Activated naive CD4-positive, alpha-beta T cell treated with anti-CD3 and anti-CD28 coated beads, Interleukin-2, amount 50 U/mL, for 16 hours (primary cell): Measurements from ENCODE around the gene GAGE12D.
"Not testable (repeated sequence)": the region's sequence is repeated elsewhere in the genome, so short reads cannot be mapped to it uniquely, and the experiment has no call there.

Experiments
- DNase-seq: peaks from one replicate; pipeline ENCODE4 v3.0.0-alpha.2; 2020

Gene GAGE12D, protein sequence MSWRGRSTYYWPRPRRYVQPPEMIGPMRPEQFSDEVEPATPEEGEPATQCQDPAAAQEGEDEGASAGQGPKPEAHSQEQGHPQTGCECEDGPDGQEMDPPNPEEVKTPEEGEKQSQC

DNA sequence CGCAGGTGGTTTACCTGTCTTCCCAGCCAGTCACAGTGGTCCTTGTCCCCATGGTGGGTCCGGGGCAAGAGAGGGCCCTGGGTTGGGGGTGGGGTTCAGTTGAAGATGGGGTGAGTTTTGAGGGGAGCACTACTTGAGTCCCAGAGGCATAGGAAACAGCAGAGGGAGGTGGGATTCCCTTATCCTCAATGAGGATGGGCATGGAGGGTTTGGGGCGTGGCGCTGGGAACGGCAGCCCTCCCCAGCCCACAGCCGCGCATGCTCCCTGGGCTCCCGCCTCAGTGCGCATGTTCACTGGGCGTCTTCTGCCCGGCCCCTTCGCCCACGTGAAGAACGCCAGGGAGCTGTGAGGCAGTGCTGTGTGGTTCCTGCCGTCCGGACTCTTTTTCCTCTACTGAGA is at the start of gene GAGE12D:
TSS of gene GAGE12D (plus strand) at position 301 of the 400 bp plus-strand sequence. CDS start 1,155 bp downstream, outside the sequence.
- not testable (repeated sequence) for DNase-seq

DNA sequence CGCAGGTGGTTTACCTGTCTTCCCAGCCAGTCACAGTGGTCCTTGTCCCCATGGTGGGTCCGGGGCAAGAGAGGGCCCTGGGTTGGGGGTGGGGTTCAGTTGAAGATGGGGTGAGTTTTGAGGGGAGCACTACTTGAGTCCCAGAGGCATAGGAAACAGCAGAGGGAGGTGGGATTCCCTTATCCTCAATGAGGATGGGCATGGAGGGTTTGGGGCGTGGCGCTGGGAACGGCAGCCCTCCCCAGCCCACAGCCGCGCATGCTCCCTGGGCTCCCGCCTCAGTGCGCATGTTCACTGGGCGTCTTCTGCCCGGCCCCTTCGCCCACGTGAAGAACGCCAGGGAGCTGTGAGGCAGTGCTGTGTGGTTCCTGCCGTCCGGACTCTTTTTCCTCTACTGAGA is 9.7 kb upstream of the GAGE12D start, which contains the start of gene GAGE12C:
TSS of gene GAGE12C (plus strand) at position 301 of the 400 bp plus-strand sequence. CDS start 1,155 bp downstream, outside the sequence.
- DNase-seq = not testable (repeated sequence)

DNA sequence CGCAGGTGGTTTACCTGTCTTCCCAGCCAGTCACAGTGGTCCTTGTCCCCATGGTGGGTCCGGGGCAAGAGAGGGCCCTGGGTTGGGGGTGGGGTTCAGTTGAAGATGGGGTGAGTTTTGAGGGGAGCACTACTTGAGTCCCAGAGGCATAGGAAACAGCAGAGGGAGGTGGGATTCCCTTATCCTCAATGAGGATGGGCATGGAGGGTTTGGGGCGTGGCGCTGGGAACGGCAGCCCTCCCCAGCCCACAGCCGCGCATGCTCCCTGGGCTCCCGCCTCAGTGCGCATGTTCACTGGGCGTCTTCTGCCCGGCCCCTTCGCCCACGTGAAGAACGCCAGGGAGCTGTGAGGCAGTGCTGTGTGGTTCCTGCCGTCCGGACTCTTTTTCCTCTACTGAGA is 9.5 kb downstream of the GAGE12D start, which contains the start of gene GAGE12E:
TSS of gene GAGE12E (plus strand) at position 301 of the 400 bp plus-strand sequence. CDS start 1,155 bp downstream, outside the sequence.
- not testable (repeated sequence) for DNase-seq

DNA sequence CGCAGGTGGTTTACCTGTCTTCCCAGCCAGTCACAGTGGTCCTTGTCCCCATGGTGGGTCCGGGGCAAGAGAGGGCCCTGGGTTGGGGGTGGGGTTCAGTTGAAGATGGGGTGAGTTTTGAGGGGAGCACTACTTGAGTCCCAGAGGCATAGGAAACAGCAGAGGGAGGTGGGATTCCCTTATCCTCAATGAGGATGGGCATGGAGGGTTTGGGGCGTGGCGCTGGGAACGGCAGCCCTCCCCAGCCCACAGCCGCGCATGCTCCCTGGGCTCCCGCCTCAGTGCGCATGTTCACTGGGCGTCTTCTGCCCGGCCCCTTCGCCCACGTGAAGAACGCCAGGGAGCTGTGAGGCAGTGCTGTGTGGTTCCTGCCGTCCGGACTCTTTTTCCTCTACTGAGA is 19.0 kb downstream of the GAGE12D start, which contains the start of gene GAGE12F:
TSS of gene GAGE12F (plus strand) at position 301 of the 400 bp plus-strand sequence. CDS start 1,155 bp downstream, outside the sequence.
- DNase-seq = not testable (repeated sequence)

DNA sequence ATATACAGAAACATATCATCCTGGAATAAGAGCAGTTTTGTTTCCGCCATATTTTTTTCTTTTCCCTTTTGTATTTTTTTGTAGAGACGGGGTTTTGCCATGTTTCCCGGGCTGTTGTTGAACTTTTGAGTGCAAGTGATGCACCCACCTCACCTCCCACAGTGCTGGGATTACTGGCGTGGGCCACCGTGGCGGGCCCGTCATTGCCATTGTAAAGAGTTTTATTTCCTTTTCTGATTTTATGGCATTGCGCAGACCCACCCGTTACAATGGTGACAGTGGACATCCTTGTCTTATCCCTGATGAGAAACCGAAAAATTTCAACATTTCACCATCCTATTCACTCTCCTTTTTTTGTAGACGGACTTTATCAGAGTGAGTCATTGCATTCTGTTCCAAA is 27.2 kb downstream of the GAGE12D start:
- not testable (repeated sequence) for DNase-seq

DNA sequence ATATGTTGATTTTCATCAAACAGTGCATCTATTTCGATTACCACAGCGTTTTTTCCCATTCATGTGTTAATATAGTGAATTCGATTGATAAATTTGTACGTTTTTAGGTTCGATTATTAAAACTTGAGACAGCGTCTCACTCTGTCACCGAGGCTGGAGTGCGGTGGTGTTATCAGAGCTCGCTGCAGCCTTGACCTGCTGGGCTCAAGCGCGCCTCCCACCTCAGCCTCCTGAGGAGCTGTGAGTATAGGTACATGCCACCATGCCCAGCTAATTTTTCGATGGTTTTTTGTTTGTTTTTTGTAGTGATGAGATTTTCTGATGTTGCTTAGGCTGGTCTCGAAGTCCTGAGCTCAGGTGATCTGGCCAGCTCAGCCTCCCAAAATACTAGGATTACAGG is 27.6 kb downstream of the GAGE12D start:
- DNase-seq = not testable (repeated sequence)

DNA sequence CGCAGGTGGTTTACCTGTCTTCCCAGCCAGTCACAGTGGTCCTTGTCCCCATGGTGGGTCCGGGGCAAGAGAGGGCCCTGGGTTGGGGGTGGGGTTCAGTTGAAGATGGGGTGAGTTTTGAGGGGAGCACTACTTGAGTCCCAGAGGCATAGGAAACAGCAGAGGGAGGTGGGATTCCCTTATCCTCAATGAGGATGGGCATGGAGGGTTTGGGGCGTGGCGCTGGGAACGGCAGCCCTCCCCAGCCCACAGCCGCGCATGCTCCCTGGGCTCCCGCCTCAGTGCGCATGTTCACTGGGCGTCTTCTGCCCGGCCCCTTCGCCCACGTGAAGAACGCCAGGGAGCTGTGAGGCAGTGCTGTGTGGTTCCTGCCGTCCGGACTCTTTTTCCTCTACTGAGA is 28.6 kb downstream of the GAGE12D start, which contains the start of gene GAGE12G:
TSS of gene GAGE12G (plus strand) at position 301 of the 400 bp plus-strand sequence. CDS start 1,155 bp downstream, outside the sequence.
- DNase-seq = not testable (repeated sequence)

DNA sequence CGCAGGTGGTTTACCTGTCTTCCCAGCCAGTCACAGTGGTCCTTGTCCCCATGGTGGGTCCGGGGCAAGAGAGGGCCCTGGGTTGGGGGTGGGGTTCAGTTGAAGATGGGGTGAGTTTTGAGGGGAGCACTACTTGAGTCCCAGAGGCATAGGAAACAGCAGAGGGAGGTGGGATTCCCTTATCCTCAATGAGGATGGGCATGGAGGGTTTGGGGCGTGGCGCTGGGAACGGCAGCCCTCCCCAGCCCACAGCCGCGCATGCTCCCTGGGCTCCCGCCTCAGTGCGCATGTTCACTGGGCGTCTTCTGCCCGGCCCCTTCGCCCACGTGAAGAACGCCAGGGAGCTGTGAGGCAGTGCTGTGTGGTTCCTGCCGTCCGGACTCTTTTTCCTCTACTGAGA is 38.1 kb downstream of the GAGE12D start, which contains the start of gene GAGE12H:
TSS of gene GAGE12H (plus strand) at position 301 of the 400 bp plus-strand sequence. CDS start 1,155 bp downstream, outside the sequence.
- DNase-seq = not testable (repeated sequence)

DNA sequence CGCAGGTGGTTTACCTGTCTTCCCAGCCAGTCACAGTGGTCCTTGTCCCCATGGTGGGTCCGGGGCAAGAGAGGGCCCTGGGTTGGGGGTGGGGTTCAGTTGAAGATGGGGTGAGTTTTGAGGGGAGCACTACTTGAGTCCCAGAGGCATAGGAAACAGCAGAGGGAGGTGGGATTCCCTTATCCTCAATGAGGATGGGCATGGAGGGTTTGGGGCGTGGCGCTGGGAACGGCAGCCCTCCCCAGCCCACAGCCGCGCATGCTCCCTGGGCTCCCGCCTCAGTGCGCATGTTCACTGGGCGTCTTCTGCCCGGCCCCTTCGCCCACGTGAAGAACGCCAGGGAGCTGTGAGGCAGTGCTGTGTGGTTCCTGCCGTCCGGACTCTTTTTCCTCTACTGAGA is 47.7 kb downstream of the GAGE12D start, which contains the start of gene GAGE2A:
TSS of gene GAGE2A (plus strand) at position 301 of the 400 bp plus-strand sequence. CDS start 1,155 bp downstream, outside the sequence.
- DNase-seq = not testable (repeated sequence)

DNA sequence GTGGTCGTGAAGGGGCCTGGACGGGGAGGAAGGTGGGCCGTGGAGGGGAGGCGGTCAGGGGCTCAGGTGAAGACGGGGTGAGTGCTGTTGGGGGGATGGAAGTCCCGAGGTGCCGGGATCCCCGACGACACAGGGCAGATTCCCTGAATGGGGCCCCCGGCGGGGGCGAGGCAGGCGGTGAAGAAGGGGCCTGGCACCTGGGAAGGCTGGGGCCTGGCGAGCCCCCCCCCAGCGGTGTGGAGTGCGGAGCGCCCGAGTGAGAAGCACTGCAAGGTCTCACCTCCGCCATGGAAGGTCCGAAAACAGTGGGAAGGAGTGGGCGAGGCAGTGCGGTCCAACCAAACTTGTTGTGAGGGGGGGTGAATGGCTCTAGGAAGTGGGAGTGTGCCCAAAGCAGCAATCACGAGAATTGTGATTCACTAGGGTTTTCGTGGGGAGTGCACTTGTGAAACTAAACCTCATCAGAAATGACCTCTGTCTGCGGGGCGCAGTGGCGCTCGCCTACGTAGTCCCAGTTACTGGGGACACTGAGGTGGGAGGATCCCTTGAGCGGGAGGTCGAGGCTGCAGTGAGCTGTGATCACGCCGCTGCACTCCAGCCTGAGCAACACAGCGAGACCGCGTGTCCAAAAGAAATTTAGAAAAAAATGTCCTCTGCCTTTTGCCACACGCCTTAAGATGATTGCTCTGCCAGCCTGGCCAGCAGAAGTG is 48.4 kb downstream of the GAGE12D start:
- peak; percentile 26 for DNase-seq

DNA sequence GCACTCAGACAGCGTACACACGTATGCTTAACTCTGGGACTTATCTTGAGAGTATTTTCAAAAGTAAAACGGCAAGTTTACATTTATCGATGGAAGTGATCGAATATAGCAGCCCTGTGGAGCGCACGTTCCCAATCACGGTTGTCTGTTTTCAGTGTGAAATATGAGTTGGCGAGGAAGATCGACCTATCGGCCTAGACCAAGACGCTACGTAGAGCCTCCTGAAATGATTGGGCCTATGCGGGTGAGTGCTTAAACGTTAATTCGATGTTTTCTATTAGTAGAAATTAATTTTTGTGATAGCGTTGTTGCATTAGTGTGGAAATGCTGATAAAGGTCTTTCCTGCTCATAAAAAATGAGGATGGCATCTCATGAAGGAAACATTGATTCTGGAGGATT is 49.0 kb downstream of the GAGE12D start:
- DNase-seq = not testable (repeated sequence)
